Bone marrow (tissue), 2 donors: ENCODE measurements around the gene MAD2L2.

Experiments
- DNase-seq, 2 donors: peaks; one replicate each; lab custom pipeline; 2025; lab: John Stamatoyannopoulos, UW

MAD2L2 gene

GRCh38 chr1:11629184-11630016 lies 51.5 kb downstream of the MAD2L2 start:
- DNase-seq, result no peak

- DNase-seq, result no peak
Observed at GRCh38 chr1:11628767-11629166, 52.2 kb downstream of the MAD2L2 start.

- no peak for DNase-seq
Observed at GRCh38 chr1:11626551-11626950, 54.4 kb downstream of the MAD2L2 start.
